Bronchial smooth muscle cell (primary cell): Measurements from ENCODE around the gene JUND. TPM values are rescaled to one million over a fixed set of nuclear protein-coding genes. Genes with fewer than 3 reads are reported as not detected.

ENCODE experiments used
- total RNA-seq: library from RNA; depleted of rRNA; stranded (reverse); fragments of >200 nt; gene quantifications from 2 replicates; pipeline ENCODE4 v1.2.1, GENCODE V29; 2014

The JUND gene
- 71.4 and 107 TPM in 2 replicates for total RNA-seq

DNA sequence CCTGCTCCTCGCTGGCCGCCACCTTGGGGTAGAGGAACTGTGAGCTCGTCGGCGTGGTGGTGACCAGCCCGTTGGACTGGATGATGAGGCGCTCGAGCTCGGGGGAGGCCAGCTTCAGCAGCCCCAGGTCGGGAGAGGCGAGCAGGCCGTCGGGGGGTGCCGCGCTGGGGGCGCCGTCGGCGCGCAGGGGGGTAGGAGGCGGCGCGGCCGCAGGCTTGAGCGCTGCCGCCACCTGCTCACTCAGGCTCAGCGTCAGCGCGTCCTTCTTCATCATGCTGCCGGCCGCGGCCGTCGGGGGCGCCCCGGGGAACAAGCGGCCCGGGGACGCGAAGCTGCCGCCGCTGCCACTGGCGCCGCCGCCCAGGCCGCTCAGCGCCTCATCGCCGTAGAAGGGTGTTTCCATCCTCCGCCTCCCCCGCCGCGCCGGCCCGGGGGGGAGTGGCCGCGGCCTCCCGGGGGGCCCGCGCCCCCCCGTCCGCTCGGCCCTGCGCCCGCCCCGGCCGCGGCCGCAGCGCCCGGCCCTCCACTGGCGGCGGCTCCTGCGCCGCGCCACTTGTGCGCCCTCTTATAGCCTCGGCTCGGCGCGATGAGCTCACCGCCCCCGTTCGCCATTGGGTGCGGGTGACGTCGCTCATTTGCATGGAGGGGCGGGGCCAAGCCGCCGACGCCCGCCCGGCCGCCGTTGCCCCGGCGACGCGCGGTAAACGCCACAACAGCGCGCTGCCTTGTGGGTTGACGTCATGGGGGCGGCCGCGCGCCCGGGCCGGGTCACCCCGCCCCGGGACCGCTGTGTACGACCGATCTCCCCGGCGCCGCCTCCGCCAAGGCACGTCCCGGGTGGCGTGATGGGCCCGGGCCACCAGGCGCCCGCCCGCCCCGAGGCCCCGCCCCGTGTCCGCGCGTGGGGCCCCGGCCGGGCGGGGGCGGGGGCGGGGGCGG, at the start of gene JUND:
TSS of gene JUND (minus strand) at position 541 of the 939 bp plus-strand sequence. CDS start at position 403, 138 bp downstream.

DNA sequence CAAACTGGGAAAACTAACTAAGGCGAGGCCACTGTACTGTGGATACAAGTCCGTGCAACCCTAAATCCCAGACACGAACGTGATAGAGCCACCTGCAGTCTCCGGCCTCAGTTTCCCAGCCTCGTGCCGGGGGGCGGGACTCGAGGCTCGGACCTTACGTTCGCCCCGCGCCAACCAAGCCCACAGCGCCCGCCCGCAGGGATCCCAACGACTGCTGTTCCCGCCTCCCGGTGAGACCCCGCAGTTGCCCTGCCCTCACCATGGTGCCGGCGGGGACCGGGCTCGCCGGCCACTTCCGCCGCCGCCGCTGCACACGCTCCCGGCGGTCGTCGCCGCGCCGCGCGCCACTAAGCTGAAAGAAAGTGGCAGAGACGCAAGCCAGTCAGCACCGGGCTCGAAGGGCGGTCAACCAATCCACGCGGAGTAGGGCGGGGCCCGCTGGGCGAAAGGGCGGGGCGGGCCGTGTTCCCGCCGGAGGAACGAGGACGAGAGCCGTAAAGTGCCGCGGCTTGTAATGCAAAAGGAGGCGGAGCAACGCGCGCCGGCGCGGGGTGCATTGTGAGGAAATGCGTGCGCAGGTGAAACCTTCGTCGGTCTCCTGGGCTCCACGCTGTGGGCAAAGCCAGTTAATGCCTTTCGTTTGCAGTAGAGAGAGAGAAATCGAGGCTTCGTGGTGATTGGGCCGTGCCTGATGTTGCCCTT, 41.5 kb upstream of the JUND start, which contains the start of gene LSM4:
TSS of gene LSM4 (minus strand) at position 318 of the 702 bp plus-strand sequence. CDS start at position 262, 56 bp downstream.

DNA sequence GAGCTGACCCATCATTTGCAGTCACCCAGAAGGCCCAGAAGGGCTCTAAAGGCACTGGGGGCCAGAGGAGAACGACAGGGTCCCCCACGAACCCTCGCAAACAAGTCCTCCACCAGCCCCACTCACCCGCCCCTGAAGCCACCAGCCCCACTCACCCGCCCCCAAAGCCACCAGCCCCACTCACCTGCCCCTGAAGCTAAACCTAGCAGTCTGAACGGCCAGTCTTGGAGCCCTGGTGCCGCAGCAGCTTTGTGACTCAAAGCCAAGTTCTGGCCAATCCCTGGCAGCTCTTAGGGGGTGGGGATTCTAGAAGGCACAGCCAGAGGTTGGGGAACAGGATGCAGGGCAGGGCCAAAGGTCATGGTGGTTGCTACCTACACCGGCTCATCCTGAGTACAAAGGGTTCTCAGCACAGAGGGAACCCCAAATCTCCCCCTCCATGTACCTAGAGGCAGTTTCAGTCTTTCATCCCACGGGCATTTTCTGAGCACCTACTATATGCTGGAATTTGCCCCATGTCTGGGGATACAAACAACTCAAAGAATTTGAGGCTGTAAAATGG, 7.1 kb downstream of the JUND start, which contains the start of gene IQCN:
TSS of gene IQCN (minus strand) at position 234 of the 562 bp plus-strand sequence. CDS start 4,974 bp downstream, outside the sequence.

Other genes starting within 250 kb of the JUND start
- 0.32 TPM in 1 of 2 replicates, not detected in the other for gene IL12RB1, start 194.7 kb downstream of the JUND start, total RNA-seq
- gene MAST3, start 183.8 kb downstream of the JUND start, total RNA-seq = 1.9 and 3.0 TPM in 2 replicates
- gene PIK3R2, start 128.5 kb downstream of the JUND start, total RNA-seq = 2.0 and 8.4 TPM in 2 replicates
- 9.5 and 35.3 TPM in 2 replicates for gene IFI30, start 107.8 kb downstream of the JUND start, total RNA-seq
- 4.2 and 5.2 TPM in 2 replicates for gene MPV17L2, start 88.4 kb downstream of the JUND start, total RNA-seq
- 3.2 and 11.1 TPM in 2 replicates for gene RAB3A, start 77.6 kb downstream of the JUND start, total RNA-seq
- gene PDE4C, start 55.2 kb downstream of the JUND start, total RNA-seq = 2.2 and 2.9 TPM in 2 replicates
- gene IQCN, start 7.2 kb downstream of the JUND start, total RNA-seq = 0.43 and 0.63 TPM in 2 replicates
- gene LSM4, start 41.5 kb upstream of the JUND start, total RNA-seq = 59.2 and 128 TPM in 2 replicates
- gene PGPEP1, start 59.0 kb upstream of the JUND start, total RNA-seq = 42.6 and 66.2 TPM in 2 replicates
- gene GDF15, start 104.5 kb upstream of the JUND start, total RNA-seq = 33.8 and 41.9 TPM in 2 replicates
- 0.16 and 0.34 TPM in 2 replicates for gene LRRC25, start 116.0 kb upstream of the JUND start, total RNA-seq
- gene SSBP4, start 137.8 kb upstream of the JUND start, total RNA-seq = 31.8 and 40.5 TPM in 2 replicates
- 13.8 and 18.4 TPM in 2 replicates for gene ISYNA1, start 156.5 kb upstream of the JUND start, total RNA-seq
- 13.1 and 13.7 TPM in 2 replicates for gene ELL, start 240.4 kb upstream of the JUND start, total RNA-seq